ENCODE results near the gene CDA. TPM values are rescaled to one million over a fixed set of nuclear protein-coding genes. Genes with fewer than 3 reads are reported as not detected.

CDA gene
- total RNA-seq, 1 donor from 2014 or later = 16.0 TPM

DNA sequence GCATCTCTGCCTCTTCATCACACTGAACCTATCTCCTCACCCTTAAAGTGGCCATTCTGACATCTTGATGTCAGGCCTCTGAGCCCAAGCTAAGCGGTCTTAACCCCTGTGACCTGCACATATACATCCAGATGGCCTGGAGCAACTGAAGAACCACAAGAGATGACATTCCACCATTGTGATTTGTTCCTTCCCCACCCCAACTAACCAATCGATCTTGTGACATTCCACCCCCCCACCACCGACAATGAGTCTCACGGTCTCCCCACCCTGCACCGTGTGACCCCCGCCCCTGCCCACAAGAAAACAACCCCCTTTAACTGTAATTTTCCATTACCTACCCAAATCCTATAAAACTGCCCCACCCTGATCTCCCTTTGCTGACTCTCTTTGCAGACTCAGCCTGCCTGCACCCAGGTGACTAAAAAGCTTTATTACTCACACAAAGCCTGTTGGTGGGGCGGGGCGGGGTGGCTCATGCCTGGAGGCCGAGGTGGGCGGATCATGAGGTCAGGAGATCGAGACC is 23.4 kb downstream of the CDA start:
- Histone ChIP-seq H3K27me3 (no peaks in the 10 kb centered on the region), H3K36me3 (no peaks in the 10 kb centered on the region), H3K4me3 (no peak overlapping the region), H3K9me3 (no peaks in the 10 kb centered on the region), H3K27ac (no peak overlapping the region), H3K4me1 (peaks cover 17% of the 10 kb centered on the region)
- intact Hi-C loops (cut with DNase I) = no loop called here
- TF ChIP-seq POLR2AphosphoS5 (IDR thresholded peaks at IDR 0.05; ENCODE audit: insufficient read depth in 1 of 2, low read depth in 1 of 2) = no peak
- TF ChIP-seq, protein P1, sequence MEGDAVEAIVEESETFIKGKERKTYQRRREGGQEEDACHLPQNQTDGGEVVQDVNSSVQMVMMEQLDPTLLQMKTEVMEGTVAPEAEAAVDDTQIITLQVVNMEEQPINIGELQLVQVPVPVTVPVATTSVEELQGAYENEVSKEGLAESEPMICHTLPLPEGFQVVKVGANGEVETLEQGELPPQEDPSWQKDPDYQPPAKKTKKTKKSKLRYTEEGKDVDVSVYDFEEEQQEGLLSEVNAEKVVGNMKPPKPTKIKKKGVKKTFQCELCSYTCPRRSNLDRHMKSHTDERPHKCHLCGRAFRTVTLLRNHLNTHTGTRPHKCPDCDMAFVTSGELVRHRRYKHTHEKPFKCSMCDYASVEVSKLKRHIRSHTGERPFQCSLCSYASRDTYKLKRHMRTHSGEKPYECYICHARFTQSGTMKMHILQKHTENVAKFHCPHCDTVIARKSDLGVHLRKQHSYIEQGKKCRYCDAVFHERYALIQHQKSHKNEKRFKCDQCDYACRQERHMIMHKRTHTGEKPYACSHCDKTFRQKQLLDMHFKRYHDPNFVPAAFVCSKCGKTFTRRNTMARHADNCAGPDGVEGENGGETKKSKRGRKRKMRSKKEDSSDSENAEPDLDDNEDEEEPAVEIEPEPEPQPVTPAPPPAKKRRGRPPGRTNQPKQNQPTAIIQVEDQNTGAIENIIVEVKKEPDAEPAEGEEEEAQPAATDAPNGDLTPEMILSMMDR (IDR thresholded peaks at IDR 0.05) = no peak
- no peak for TF ChIP-seq POLR2A (IDR thresholded peaks at IDR 0.05)
- no peak for DNase-seq (ENCODE audit: extremely low spot score in 2 of 2)

DNA sequence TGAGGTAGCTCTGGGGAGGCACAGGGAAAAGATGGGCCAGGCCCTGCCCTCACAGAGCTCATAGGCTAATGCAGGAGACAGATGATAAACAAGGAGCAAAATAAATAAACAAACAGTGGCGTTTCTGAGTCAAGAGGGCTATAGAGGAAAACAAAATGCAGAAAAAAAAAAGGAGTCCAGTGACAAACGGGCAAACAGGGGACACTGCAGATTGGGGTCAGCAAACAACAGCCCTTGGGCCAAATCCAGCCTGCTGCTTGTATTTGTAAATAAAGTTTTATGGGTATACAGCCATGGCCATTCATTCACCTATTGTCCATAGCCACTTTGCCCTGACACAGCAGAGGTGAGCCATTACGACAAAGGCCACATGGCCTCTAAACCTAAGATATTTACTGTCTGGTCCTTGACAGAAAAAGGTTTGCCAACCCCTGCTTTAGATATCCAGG is 25.3 kb downstream of the CDA start:
- intact Hi-C loops (cut with DNase I) = no loop called here
- TF ChIP-seq, protein P1 (IDR thresholded peaks at IDR 0.05) = no peak
- no peak for TF ChIP-seq POLR2A (IDR thresholded peaks at IDR 0.05)
- no peak for TF ChIP-seq POLR2AphosphoS5 (IDR thresholded peaks at IDR 0.05; ENCODE audit: insufficient read depth in 1 of 2, low read depth in 1 of 2)
- no peak for DNase-seq (ENCODE audit: extremely low spot score in 2 of 2)
- Histone ChIP-seq H3K4me3 (no peak overlapping the region), H3K4me1 (peaks cover 17% of the 10 kb centered on the region), H3K9me3 (no peaks in the 10 kb centered on the region), H3K27me3 (no peaks in the 10 kb centered on the region), H3K36me3 (no peaks in the 10 kb centered on the region), H3K27ac (peak overlapping the region; percentile 23)

DNA sequence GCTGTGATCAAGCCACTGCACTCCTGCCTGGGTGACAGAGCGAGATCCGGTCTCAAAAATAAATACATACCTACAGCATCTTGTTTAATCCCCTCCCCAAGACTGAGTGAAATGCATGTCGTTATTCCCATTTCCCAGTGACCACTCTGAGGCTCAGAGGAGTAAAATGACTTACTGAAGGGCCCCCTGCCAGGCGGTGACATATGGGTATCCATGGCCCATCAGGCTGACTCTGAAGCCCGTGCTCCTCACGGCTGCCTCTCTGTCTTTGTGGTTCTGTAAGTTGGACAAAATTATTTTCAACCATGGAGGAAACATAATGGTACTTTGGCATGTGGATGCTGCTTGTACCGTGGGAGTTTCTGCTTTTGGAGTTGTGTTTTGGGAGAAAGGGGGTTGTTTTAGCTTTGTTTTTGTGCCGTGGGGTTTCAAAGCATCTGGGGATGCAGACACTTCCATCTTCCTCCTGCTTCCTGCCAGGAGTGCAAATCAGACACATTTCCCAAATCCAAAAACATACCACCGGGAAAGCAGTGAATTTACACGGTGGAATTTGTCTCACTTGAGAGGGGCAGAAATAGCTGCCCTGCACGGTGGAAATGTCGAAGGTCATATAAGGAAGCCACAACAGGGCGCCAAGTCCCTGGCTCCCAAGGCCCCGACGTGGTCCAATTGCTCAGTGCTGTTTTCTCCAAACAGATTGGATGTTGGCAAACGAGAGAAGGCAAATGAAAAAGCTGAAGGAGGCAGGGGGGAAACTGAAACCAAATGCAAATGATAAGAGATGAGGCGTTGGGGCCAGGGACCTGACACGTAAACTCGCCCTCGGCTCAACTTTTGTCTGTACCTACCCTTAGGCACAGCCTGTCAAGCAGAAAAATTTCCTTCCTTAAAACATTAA is 27.3 kb downstream of the CDA start:
- TF ChIP-seq, protein P1 (IDR thresholded peaks at IDR 0.05) = no peak
- TF ChIP-seq POLR2AphosphoS5 (IDR thresholded peaks at IDR 0.05; ENCODE audit: insufficient read depth in 1 of 2, low read depth in 1 of 2) (no peak), POLR2A (IDR thresholded peaks at IDR 0.05) (no peak)
- intact Hi-C loops (cut with DNase I) = no loop called here
- Histone ChIP-seq H3K4me3 (no peak overlapping the region), H3K27ac (no peak overlapping the region), H3K9me3 (no peaks in the 10 kb centered on the region), H3K4me1 (peaks cover 17% of the 10 kb centered on the region), H3K27me3 (no peaks in the 10 kb centered on the region), H3K36me3 (no peaks in the 10 kb centered on the region)
- DNase-seq (ENCODE audit: extremely low spot score in 2 of 2) = no peak

DNA sequence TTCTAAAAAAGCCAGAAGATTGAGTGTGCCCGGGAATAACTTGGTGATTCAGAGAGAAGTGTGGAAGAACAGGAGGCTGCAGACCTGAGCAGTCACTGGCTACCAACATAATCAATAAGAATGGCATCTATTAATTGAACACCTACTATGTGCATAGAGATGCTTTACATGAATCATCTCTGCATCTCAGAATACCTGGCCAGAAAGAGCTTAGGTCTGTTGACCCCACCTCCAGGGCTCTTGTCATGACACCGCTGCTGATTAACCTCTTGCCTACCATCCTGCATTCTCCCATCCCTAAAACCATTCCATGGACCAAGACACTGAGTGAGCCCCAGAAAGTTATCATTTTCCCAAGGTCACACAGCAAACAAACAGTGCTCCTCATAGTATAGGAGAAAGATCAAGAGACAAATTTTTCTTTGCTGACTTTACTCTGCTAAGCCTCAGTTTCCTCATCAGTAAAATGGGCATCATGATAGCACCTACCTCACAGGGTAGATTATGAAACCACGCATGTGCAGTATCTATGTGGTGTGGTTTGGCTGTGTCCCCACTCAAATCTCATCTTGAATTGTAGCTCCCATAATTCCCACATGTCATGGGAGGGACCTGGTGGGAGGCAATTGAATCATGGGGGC is 28.1 kb downstream of the CDA start:
- Histone ChIP-seq H3K4me3 (no peak overlapping the region), H3K27me3 (no peaks in the 10 kb centered on the region), H3K4me1 (peaks cover 17% of the 10 kb centered on the region), H3K36me3 (no peaks in the 10 kb centered on the region), H3K9me3 (no peaks in the 10 kb centered on the region), H3K27ac (no peak overlapping the region)
- TF ChIP-seq POLR2AphosphoS5 (IDR thresholded peaks at IDR 0.05; ENCODE audit: insufficient read depth in 1 of 2, low read depth in 1 of 2) (no peak), POLR2A (IDR thresholded peaks at IDR 0.05) (no peak)
- TF ChIP-seq, protein P1 (IDR thresholded peaks at IDR 0.05) = no peak
- intact Hi-C loops (cut with DNase I) = no loop called here
- DNase-seq (ENCODE audit: extremely low spot score in 2 of 2) = no peak
